Measurements from ENCODE around the gene ANKS6. TPM values are rescaled to one million over a fixed set of nuclear protein-coding genes. Genes with fewer than 3 reads are reported as not detected.

Gene ANKS6
- total RNA-seq, 1 experiment from 2014 or later: 21.1 TPM

GRCh38 chr9:98815391-98815951, 19.1 kb upstream of the ANKS6 start:
- no peak overlapping the region for H3K4me3 Mint-ChIP-seq (ENCODE audit: unreplicated experiment)
- no peak overlapping the region for H3K4me3 ChIP-seq (ENCODE audit: low read depth, low read length)
- H3K4me1 ChIP-seq: no peaks in the 10 kb centered on the region
- no TSS peak for BruUV-seq (replicated peaks)
- POLR2A ChIA-PET: no interaction called here
- peaks cover 13% of the 10 kb centered on the region for H3K9me3 Mint-ChIP-seq (ENCODE audit: unreplicated experiment)
- no peaks in the 10 kb centered on the region for H3K36me3 ChIP-seq (ENCODE audit: control insufficient read depth, insufficient read depth, low read length)
- no peak for TF ChIP-seq CTCF (IDR thresholded peaks at IDR 0.05; ENCODE audit: insufficient read depth in 1 of 2, low read depth in 1 of 2, low read length in 1 of 2, severe bottlenecking in 1 of 2, unreplicated experiment in 1 of 2)
- no peak for DNase-seq
- H3K27me3 Mint-ChIP-seq (ENCODE audit: insufficient read depth, unreplicated experiment): no peaks in the 10 kb centered on the region
- H3K27me3 ChIP-seq (replicated peaks; ENCODE audit: control insufficient read depth, insufficient read depth, low read length): no peaks in the 10 kb centered on the region
- no peaks in the 10 kb centered on the region for H3K36me3 Mint-ChIP-seq (ENCODE audit: insufficient read depth, unreplicated experiment)
- no peaks in the 10 kb centered on the region for H3K4me1 Mint-ChIP-seq (ENCODE audit: low read depth, unreplicated experiment)
- 0 out of 2 replicates have a peak, but pooled peaks cover 6% of the 10 kb centered on the region for H3K9me3 ChIP-seq
- no peak overlapping the region for H3K27ac Mint-ChIP-seq (ENCODE audit: unreplicated experiment)
- intact Hi-C loops (cut with micrococcal nuclease; ENCODE audit: unreplicated experiment): no loop called here
- CTCF ChIA-PET: no interaction called here

DNA sequence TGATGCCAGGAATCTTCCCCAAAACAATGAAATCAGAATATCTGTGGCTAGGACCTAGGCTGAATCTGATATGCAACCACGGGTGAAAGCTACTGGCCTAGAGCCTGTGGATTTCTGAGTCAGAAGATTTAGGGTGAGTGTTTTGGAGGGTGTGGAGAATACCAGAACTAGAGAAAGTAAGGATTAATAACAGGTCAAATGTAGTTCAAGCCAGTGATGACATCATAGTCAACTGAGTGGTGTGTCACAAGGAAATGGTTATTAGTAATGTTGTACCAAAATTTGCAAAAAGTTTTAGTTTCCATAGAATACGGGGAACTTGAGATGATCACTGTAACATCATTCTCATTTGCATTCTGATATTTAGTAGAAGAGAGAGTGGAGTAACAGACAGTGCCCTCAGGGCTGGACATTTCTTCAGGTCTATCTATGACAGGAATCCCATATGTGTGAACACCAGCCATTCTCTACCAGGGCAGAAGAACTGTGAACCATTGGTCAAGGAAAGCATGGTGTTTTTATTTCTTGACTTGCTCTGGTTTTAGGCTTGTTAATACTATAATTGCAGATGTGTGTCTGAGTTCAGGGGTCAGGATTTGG, 14.8 kb upstream of the ANKS6 start:
- Histone ChIP-seq H3K4me3 (ENCODE audit: low read depth, low read length) (no peak overlapping the region), H3K36me3 (ENCODE audit: control insufficient read depth, insufficient read depth, low read length) (no peaks in the 10 kb centered on the region), H3K4me1 (peaks cover 21% of the 10 kb centered on the region), H3K27me3 (replicated peaks; ENCODE audit: control insufficient read depth, insufficient read depth, low read length) (no peaks in the 10 kb centered on the region), H3K9me3 (0 out of 2 replicates have a peak, but pooled peaks cover 6% of the 10 kb centered on the region)
- intact Hi-C loops (cut with micrococcal nuclease; ENCODE audit: unreplicated experiment): no loop called here
- Mint-ChIP-seq H3K9me3 (ENCODE audit: unreplicated experiment) (peaks cover 13% of the 10 kb centered on the region), H3K27me3 (ENCODE audit: insufficient read depth, unreplicated experiment) (no peaks in the 10 kb centered on the region), H3K27ac (ENCODE audit: unreplicated experiment) (no peak overlapping the region), H3K36me3 (ENCODE audit: insufficient read depth, unreplicated experiment) (no peaks in the 10 kb centered on the region), H3K4me1 (ENCODE audit: low read depth, unreplicated experiment) (peaks cover 15% of the 10 kb centered on the region), H3K4me3 (ENCODE audit: unreplicated experiment) (no peak overlapping the region)
- TF ChIP-seq CTCF (IDR thresholded peaks at IDR 0.05; ENCODE audit: insufficient read depth in 1 of 2, low read depth in 1 of 2, low read length in 1 of 2, severe bottlenecking in 1 of 2, unreplicated experiment in 1 of 2): no peak
- no TSS peak for BruUV-seq (replicated peaks)
- POLR2A ChIA-PET: no interaction called here
- CTCF ChIA-PET: no interaction called here
- no peak for DNase-seq

GRCh38 chr9:98810102-98810842, 13.9 kb upstream of the ANKS6 start:
- no peak for DNase-seq
- no peak for TF ChIP-seq CTCF (IDR thresholded peaks at IDR 0.05; ENCODE audit: insufficient read depth in 1 of 2, low read depth in 1 of 2, low read length in 1 of 2, severe bottlenecking in 1 of 2, unreplicated experiment in 1 of 2)
- H3K9me3 ChIP-seq: 0 out of 2 replicates have a peak, but pooled peaks cover 6% of the 10 kb centered on the region
- CTCF ChIA-PET: no interaction called here
- intact Hi-C loops (cut with micrococcal nuclease; ENCODE audit: unreplicated experiment): no loop called here
- H3K9me3 Mint-ChIP-seq (ENCODE audit: unreplicated experiment): peaks cover 13% of the 10 kb centered on the region
- no peak overlapping the region for H3K4me3 ChIP-seq (ENCODE audit: low read depth, low read length)
- H3K4me1 Mint-ChIP-seq (ENCODE audit: low read depth, unreplicated experiment): peaks cover 23% of the 10 kb centered on the region
- no peak overlapping the region for H3K27ac Mint-ChIP-seq (ENCODE audit: unreplicated experiment)
- H3K4me3 Mint-ChIP-seq (ENCODE audit: unreplicated experiment): no peak overlapping the region
- no peaks in the 10 kb centered on the region for H3K27me3 ChIP-seq (replicated peaks; ENCODE audit: control insufficient read depth, insufficient read depth, low read length)
- no peaks in the 10 kb centered on the region for H3K27me3 Mint-ChIP-seq (ENCODE audit: insufficient read depth, unreplicated experiment)
- H3K36me3 Mint-ChIP-seq (ENCODE audit: insufficient read depth, unreplicated experiment): no peaks in the 10 kb centered on the region
- peaks cover 29% of the 10 kb centered on the region for H3K4me1 ChIP-seq
- POLR2A ChIA-PET: no interaction called here
- H3K36me3 ChIP-seq (ENCODE audit: control insufficient read depth, insufficient read depth, low read length): no peaks in the 10 kb centered on the region
- BruUV-seq (replicated peaks): no TSS peak

Data from Caco-2 (cell line).